ENCODE measurements around the gene B3GALT6. TPM values are rescaled to one million over a fixed set of nuclear protein-coding genes. Genes with fewer than 3 reads are reported as not detected.

B3GALT6 gene
- total RNA-seq, 1 experiment from 2014 or later = 46.4 TPM

DNA sequence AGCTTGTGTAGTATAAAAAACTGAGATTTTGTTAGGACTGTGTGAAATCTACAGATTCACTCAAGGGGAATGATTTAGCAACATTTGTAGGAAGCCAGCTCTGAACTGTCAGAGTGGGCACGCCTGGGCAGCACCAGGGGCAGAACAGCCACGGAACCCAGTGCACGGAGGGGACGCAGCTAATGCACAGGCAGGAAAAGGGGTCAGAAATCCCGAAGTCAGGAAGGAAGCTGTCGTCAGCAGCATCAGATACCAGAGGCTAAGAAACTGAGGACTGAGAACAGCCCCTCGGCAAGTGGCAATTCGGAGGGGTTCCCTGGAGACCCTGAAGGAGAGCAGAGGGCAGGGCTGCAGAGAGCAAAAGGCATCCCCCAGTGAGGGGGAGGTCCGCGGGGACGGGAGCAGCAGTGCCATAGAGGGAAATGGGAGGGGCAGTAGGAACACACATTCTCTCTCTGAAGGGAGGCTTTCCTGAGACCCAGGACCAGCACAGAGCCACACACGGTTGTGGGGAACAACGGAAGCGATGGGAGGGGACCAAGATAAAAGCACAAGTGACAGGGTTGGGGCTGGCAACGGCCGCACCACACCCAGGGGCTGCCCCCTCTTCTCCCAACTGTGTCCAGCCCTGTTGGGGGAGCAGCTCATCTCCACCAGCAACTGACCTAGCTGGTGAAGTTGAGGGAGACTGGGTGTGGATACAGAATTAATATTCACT, 29.0 kb downstream of the B3GALT6 start:
- intact Hi-C loops (cut with micrococcal nuclease; ENCODE audit: unreplicated experiment) = no loop called here
- H3K36me3 ChIP-seq (ENCODE audit: control insufficient read depth, insufficient read depth, low read length) = no peaks in the 10 kb centered on the region; the same call in 1 of the 2 replicates
- 0 out of 2 replicates have a peak, but pooled peaks cover 3% of the 10 kb centered on the region for H3K4me1 ChIP-seq (ENCODE audit: control insufficient read depth, insufficient read depth, low read length)
- ChIA-PET CTCF (no interaction called here), POLR2A (no interaction called here)
- H3K4me3 ChIP-seq (ENCODE audit: low read depth in 2 of 2, low read length in 2 of 2) = no peak overlapping the region
- BruUV-seq (replicated peaks) = no TSS peak
- no peaks in the 10 kb centered on the region for H3K9me3 ChIP-seq (ENCODE audit: control insufficient read depth, insufficient read depth, low read depth, low read length)
- in situ Hi-C loops (cut with HindIII; ENCODE audit: low pct_unique_long_range_greater_than_20kb, low sequenced_read_pairs) = no loop called here
- TF ChIP-seq, protein P1, sequence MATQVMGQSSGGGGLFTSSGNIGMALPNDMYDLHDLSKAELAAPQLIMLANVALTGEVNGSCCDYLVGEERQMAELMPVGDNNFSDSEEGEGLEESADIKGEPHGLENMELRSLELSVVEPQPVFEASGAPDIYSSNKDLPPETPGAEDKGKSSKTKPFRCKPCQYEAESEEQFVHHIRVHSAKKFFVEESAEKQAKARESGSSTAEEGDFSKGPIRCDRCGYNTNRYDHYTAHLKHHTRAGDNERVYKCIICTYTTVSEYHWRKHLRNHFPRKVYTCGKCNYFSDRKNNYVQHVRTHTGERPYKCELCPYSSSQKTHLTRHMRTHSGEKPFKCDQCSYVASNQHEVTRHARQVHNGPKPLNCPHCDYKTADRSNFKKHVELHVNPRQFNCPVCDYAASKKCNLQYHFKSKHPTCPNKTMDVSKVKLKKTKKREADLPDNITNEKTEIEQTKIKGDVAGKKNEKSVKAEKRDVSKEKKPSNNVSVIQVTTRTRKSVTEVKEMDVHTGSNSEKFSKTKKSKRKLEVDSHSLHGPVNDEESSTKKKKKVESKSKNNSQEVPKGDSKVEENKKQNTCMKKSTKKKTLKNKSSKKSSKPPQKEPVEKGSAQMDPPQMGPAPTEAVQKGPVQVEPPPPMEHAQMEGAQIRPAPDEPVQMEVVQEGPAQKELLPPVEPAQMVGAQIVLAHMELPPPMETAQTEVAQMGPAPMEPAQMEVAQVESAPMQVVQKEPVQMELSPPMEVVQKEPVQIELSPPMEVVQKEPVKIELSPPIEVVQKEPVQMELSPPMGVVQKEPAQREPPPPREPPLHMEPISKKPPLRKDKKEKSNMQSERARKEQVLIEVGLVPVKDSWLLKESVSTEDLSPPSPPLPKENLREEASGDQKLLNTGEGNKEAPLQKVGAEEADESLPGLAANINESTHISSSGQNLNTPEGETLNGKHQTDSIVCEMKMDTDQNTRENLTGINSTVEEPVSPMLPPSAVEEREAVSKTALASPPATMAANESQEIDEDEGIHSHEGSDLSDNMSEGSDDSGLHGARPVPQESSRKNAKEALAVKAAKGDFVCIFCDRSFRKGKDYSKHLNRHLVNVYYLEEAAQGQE (IDR thresholded peaks at IDR 0.05; ENCODE audit: insufficient read depth in 1 of 2, low read depth in 2 of 2, low read length in 1 of 2) = no peak
- TF ChIP-seq, protein P2, sequence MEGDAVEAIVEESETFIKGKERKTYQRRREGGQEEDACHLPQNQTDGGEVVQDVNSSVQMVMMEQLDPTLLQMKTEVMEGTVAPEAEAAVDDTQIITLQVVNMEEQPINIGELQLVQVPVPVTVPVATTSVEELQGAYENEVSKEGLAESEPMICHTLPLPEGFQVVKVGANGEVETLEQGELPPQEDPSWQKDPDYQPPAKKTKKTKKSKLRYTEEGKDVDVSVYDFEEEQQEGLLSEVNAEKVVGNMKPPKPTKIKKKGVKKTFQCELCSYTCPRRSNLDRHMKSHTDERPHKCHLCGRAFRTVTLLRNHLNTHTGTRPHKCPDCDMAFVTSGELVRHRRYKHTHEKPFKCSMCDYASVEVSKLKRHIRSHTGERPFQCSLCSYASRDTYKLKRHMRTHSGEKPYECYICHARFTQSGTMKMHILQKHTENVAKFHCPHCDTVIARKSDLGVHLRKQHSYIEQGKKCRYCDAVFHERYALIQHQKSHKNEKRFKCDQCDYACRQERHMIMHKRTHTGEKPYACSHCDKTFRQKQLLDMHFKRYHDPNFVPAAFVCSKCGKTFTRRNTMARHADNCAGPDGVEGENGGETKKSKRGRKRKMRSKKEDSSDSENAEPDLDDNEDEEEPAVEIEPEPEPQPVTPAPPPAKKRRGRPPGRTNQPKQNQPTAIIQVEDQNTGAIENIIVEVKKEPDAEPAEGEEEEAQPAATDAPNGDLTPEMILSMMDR (IDR thresholded peaks at IDR 0.05) = no peak
- TF ChIP-seq SIN3A (IDR thresholded peaks at IDR 0.05; ENCODE audit: borderline replicate concordance, insufficient read depth, low read depth, low read length) = no peak
- no peak for TF ChIP-seq POLR2AphosphoS5 (IDR thresholded peaks at IDR 0.05; ENCODE audit: low read depth, low read length)
- no peak for TF ChIP-seq TCF7L2 (IDR thresholded peaks at IDR 0.05; ENCODE audit: low read depth, low read length)
- H3K27ac ChIP-seq (ENCODE audit: low read length) = no peak overlapping the region
- ATAC-seq (no peak), DNase-seq (ENCODE audit: low read depth, low spot score) (no peak)
- no peaks in the 10 kb centered on the region for H3K27me3 ChIP-seq (ENCODE audit: control insufficient read depth, insufficient read depth, low read length)

DNA sequence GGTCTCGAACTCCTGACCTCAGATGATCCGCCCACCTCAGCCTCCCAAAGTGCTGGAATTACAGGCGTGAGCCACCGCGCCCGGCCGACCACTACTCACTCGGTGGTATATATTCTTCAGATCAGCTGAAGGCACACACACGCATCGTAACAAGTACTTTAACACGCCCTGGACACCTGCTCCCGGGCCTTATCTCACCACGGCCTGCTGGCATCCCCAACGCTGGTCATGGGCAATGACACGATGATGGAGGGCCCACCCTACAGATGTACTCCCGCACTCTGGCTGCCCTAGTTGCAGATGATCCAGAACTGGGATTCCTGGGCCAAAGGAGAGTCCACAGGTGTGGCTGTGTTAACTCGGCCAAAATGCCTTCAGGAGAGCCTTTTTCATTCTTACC, 30.0 kb downstream of the B3GALT6 start:
- in situ Hi-C loops (cut with HindIII; ENCODE audit: low pct_unique_long_range_greater_than_20kb, low sequenced_read_pairs) = no loop called here
- POLR2A ChIA-PET = no interaction called here
- no peaks in the 10 kb centered on the region for H3K27me3 ChIP-seq (ENCODE audit: control insufficient read depth, insufficient read depth, low read length)
- H3K9me3 ChIP-seq (ENCODE audit: control insufficient read depth, insufficient read depth, low read depth, low read length) = no peaks in the 10 kb centered on the region
- H3K4me3 ChIP-seq (ENCODE audit: low read depth in 2 of 2, low read length in 2 of 2) = no peak overlapping the region
- DNase-seq (ENCODE audit: low read depth, low spot score) (no peak), ATAC-seq (no peak)
- 0 out of 2 replicates have a peak, but pooled peaks cover 3% of the 10 kb centered on the region for H3K4me1 ChIP-seq (ENCODE audit: control insufficient read depth, insufficient read depth, low read length)
- H3K36me3 ChIP-seq (ENCODE audit: control insufficient read depth, insufficient read depth, low read length) = no peaks in the 10 kb centered on the region; the same call in 1 of the 2 replicates
- CTCF ChIA-PET = no interaction called here
- no peak overlapping the region for H3K27ac ChIP-seq (ENCODE audit: low read length)
- BruUV-seq (replicated peaks) = no TSS peak
- intact Hi-C loops (cut with micrococcal nuclease; ENCODE audit: unreplicated experiment) = no loop called here
- TF ChIP-seq, protein P2 (IDR thresholded peaks at IDR 0.05) = no peak
- TF ChIP-seq, protein P1 (IDR thresholded peaks at IDR 0.05; ENCODE audit: insufficient read depth in 1 of 2, low read depth in 2 of 2, low read length in 1 of 2) = no peak
- TF ChIP-seq TCF7L2 (IDR thresholded peaks at IDR 0.05; ENCODE audit: low read depth, low read length) = no peak
- no peak for TF ChIP-seq POLR2AphosphoS5 (IDR thresholded peaks at IDR 0.05; ENCODE audit: low read depth, low read length)
- TF ChIP-seq SIN3A (IDR thresholded peaks at IDR 0.05; ENCODE audit: borderline replicate concordance, insufficient read depth, low read depth, low read length) = no peak

Measured in Panc1 (cell line).